Measurements from ENCODE around the gene HCST. TPM values are rescaled to one million over a fixed set of nuclear protein-coding genes. Genes with fewer than 3 reads are reported as not detected.

Gene HCST
- total RNA-seq, 1 donor from 2014 or later: 9.1 TPM

GRCh38 chr19:35913589-35913988 is 11.3 kb downstream of the HCST start:
- H3K4me1 ChIP-seq: no peaks in the 10 kb centered on the region
- TF ChIP-seq POLR2AphosphoS5 (IDR thresholded peaks at IDR 0.05; ENCODE audit: insufficient read depth in 1 of 2, low read depth in 1 of 2): no peak
- TF ChIP-seq CTCF (IDR thresholded peaks at IDR 0.05): no peak
- TF ChIP-seq POLR2A (IDR thresholded peaks at IDR 0.05): no peak
- H3K9me3 ChIP-seq: no peaks in the 10 kb centered on the region
- H3K27ac ChIP-seq: no peak overlapping the region
- no peaks in the 10 kb centered on the region for H3K27me3 ChIP-seq
- no peak for DNase-seq (ENCODE audit: extremely low spot score in 2 of 2)
- no peaks in the 10 kb centered on the region for H3K36me3 ChIP-seq
- intact Hi-C loops (cut with DNase I): no loop called here
- H3K4me3 ChIP-seq: no peak overlapping the region

- Histone ChIP-seq H3K27ac (no peak overlapping the region), H3K27me3 (no peaks in the 10 kb centered on the region), H3K9me3 (no peaks in the 10 kb centered on the region), H3K36me3 (no peaks in the 10 kb centered on the region), H3K4me1 (no peaks in the 10 kb centered on the region), H3K4me3 (no peak overlapping the region)
- intact Hi-C loops (cut with DNase I): no loop called here
- DNase-seq (ENCODE audit: extremely low spot score in 2 of 2): no peak
- TF ChIP-seq POLR2AphosphoS5 (IDR thresholded peaks at IDR 0.05; ENCODE audit: insufficient read depth in 1 of 2, low read depth in 1 of 2): no peak
Measured at GRCh38 chr19:35915443-35915842, 13.1 kb downstream of the HCST start.

GRCh38 chr19:35919306-35919705 is 17.0 kb downstream of the HCST start:
- intact Hi-C loops (cut with DNase I): no loop called here
- DNase-seq (ENCODE audit: extremely low spot score in 2 of 2): no peak
- Histone ChIP-seq H3K27ac (no peak overlapping the region), H3K27me3 (no peaks in the 10 kb centered on the region), H3K9me3 (no peaks in the 10 kb centered on the region), H3K36me3 (no peaks in the 10 kb centered on the region), H3K4me3 (no peak overlapping the region), H3K4me1 (no peaks in the 10 kb centered on the region)
- TF ChIP-seq POLR2AphosphoS5 (IDR thresholded peaks at IDR 0.05; ENCODE audit: insufficient read depth in 1 of 2, low read depth in 1 of 2): no peak
- TF ChIP-seq CTCF (IDR thresholded peaks at IDR 0.05): no peak
- no peak for TF ChIP-seq POLR2A (IDR thresholded peaks at IDR 0.05)

- H3K4me3 ChIP-seq: no peak overlapping the region
- H3K36me3 ChIP-seq: no peaks in the 10 kb centered on the region
- no peaks in the 10 kb centered on the region for H3K27me3 ChIP-seq
- no peak for DNase-seq (ENCODE audit: extremely low spot score in 2 of 2)
- H3K9me3 ChIP-seq: no peaks in the 10 kb centered on the region
- intact Hi-C loops (cut with DNase I): no loop called here
- H3K27ac ChIP-seq: no peak overlapping the region
- TF ChIP-seq POLR2AphosphoS5 (IDR thresholded peaks at IDR 0.05; ENCODE audit: insufficient read depth in 1 of 2, low read depth in 1 of 2) (no peak), POLR2A (IDR thresholded peaks at IDR 0.05) (no peak), CTCF (IDR thresholded peaks at IDR 0.05) (no peak)
- H3K4me1 ChIP-seq: no peaks in the 10 kb centered on the region
Measured at GRCh38 chr19:35921012-35921411, 18.7 kb downstream of the HCST start.

- Histone ChIP-seq H3K27me3 (no peaks in the 10 kb centered on the region), H3K27ac (no peak overlapping the region), H3K4me1 (no peaks in the 10 kb centered on the region), H3K36me3 (no peaks in the 10 kb centered on the region), H3K4me3 (no peak overlapping the region), H3K9me3 (no peaks in the 10 kb centered on the region)
- intact Hi-C loops (cut with DNase I): no loop called here
- DNase-seq (ENCODE audit: extremely low spot score in 2 of 2): no peak
- TF ChIP-seq CTCF (IDR thresholded peaks at IDR 0.05): no peak
- TF ChIP-seq POLR2AphosphoS5 (IDR thresholded peaks at IDR 0.05; ENCODE audit: insufficient read depth in 1 of 2, low read depth in 1 of 2): no peak
- TF ChIP-seq POLR2A (IDR thresholded peaks at IDR 0.05): no peak
Measured at GRCh38 chr19:35925501-35925900, 23.2 kb downstream of the HCST start.

- H3K36me3 ChIP-seq: no peaks in the 10 kb centered on the region
- H3K4me3 ChIP-seq: no peak overlapping the region
- H3K27ac ChIP-seq: no peak overlapping the region
- H3K9me3 ChIP-seq: no peaks in the 10 kb centered on the region
- H3K4me1 ChIP-seq: peaks cover 6% of the 10 kb centered on the region
- intact Hi-C loops (cut with DNase I): no loop called here
- no peak for DNase-seq (ENCODE audit: extremely low spot score in 2 of 2)
- TF ChIP-seq POLR2A (IDR thresholded peaks at IDR 0.05): no peak
- no peak for TF ChIP-seq CTCF (IDR thresholded peaks at IDR 0.05)
- no peak for TF ChIP-seq POLR2AphosphoS5 (IDR thresholded peaks at IDR 0.05; ENCODE audit: insufficient read depth in 1 of 2, low read depth in 1 of 2)
- no peaks in the 10 kb centered on the region for H3K27me3 ChIP-seq
Measured at GRCh38 chr19:35928507-35928906, 26.2 kb downstream of the HCST start.
